ENCODE data around the gene DMWD. TPM values are rescaled to one million over a fixed set of nuclear protein-coding genes. Genes with fewer than 3 reads are reported as not detected.

DMWD gene
- polyA plus RNA-seq, 1 experiment = 13.9 TPM

DNA sequence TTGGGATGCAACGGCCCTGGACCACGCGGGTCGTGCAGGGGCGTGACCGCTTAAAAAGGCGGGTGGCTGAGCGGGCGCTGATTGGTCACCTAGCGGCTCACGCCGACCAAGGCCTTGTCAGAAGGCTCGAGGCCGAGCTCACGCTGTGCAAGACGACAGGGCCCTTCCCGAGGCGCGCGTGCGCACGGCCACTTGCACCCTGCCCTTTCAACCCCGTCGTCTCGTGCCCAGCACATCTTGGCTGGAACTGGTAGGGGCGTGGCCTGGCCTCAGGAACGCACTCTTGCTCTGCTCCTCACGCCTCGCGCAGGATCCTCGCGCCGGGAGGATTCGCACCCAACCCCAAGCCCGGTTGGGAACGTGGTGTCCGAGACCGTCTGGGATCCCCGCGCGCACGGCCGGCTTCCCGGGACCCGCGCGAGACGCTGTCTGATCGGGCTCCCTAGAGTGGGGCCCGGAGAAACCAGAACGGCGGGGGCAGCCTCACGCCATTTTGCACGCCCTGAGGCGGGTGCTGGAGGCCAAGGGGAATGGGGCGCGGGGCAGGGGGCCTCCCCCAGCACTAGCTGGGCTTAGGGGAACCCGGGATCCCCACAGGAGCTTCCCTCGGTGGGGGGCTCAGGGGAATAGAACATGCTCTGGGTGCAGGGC is 59.4 kb downstream of the DMWD start, which contains the start of gene MEIOSIN:
MEIOSIN (plus strand) TSS at position 280 of the 651 bp plus-strand sequence. CDS start 1,938 bp downstream, outside the sequence.
- DNase-seq (ENCODE audit: low read depth, low spot score) = no peak
- ChIA-PET CTCF (interaction anchor here (0.6 to 1.0 kb wide), 2 partner anchors 22 to 84 kb away, joined by 3 read pairs; no protein-coding TSS in a partner anchor), POLR2A (interaction anchor here (0.6 kb wide), 1 partner anchor 11 kb away, joined by 3 read pairs; no protein-coding TSS in a partner anchor)
- no peaks in the 10 kb centered on the region for H3K27me3 ChIP-seq (ENCODE audit: control insufficient read depth, insufficient read depth, low read length)
- H3K9me3 ChIP-seq (ENCODE audit: control insufficient read depth, insufficient read depth, low read length) = peaks cover 4% of the 10 kb centered on the region; the same call in 1 of the 2 replicates
- no peak within 1 kb of the TSS for H3K4me3 ChIP-seq (ENCODE audit: low read depth, low read length)
- H3K27ac ChIP-seq (ENCODE audit: low read depth, low read length) = no peak within 1 kb of the TSS
- TF ChIP-seq, protein P1, sequence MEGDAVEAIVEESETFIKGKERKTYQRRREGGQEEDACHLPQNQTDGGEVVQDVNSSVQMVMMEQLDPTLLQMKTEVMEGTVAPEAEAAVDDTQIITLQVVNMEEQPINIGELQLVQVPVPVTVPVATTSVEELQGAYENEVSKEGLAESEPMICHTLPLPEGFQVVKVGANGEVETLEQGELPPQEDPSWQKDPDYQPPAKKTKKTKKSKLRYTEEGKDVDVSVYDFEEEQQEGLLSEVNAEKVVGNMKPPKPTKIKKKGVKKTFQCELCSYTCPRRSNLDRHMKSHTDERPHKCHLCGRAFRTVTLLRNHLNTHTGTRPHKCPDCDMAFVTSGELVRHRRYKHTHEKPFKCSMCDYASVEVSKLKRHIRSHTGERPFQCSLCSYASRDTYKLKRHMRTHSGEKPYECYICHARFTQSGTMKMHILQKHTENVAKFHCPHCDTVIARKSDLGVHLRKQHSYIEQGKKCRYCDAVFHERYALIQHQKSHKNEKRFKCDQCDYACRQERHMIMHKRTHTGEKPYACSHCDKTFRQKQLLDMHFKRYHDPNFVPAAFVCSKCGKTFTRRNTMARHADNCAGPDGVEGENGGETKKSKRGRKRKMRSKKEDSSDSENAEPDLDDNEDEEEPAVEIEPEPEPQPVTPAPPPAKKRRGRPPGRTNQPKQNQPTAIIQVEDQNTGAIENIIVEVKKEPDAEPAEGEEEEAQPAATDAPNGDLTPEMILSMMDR (IDR thresholded peaks at IDR 0.05; ENCODE audit: low read depth, low read length) = no peak

Other genes starting within 250 kb of the DMWD start
- 12.2 and 13.3 TPM in 2 replicates for gene OPA3, start 208.0 kb downstream of the DMWD start, polyA plus RNA-seq (2011; rRNA removed)
- gene GPR4, start 190.6 kb downstream of the DMWD start, polyA plus RNA-seq (2011; rRNA removed) = not detected in 2 replicates
- gene EML2, start 153.4 kb downstream of the DMWD start, polyA plus RNA-seq (2011; rRNA removed) = 10.8 and 14.9 TPM in 2 replicates
- 0.61 and 0.68 TPM in 2 replicates for gene GIPR, start 124.6 kb downstream of the DMWD start, polyA plus RNA-seq (2011; rRNA removed)
- 531 and 608 TPM in 2 replicates for gene SNRPD2, start 100.9 kb downstream of the DMWD start, polyA plus RNA-seq (2011; rRNA removed)
- gene QPCTL, start 100.2 kb downstream of the DMWD start, polyA plus RNA-seq (2011; rRNA removed) = 6.7 and 9.5 TPM in 2 replicates
- gene FBXO46, start 61.9 kb downstream of the DMWD start, polyA plus RNA-seq (2011; rRNA removed) = 1.4 and 2.2 TPM in 2 replicates
- gene MEIOSIN, start 59.4 kb downstream of the DMWD start, polyA plus RNA-seq (2011; rRNA removed) = not detected in 2 replicates
- 4.4 and 6.7 TPM in 2 replicates for gene SIX5, start 23.6 kb downstream of the DMWD start, polyA plus RNA-seq (2011; rRNA removed)
- gene DMPK, start 10.4 kb downstream of the DMWD start, polyA plus RNA-seq (2011; rRNA removed) = 24.3 and 24.5 TPM in 2 replicates
- gene RSPH6A, start 22.5 kb upstream of the DMWD start, polyA plus RNA-seq (2011; rRNA removed) = not detected in 2 replicates
- 54.3 and 63.1 TPM in 2 replicates for gene SYMPK, start 70.3 kb upstream of the DMWD start, polyA plus RNA-seq (2011; rRNA removed)
- not detected in 2 replicates for gene FOXA3, start 71.5 kb upstream of the DMWD start, polyA plus RNA-seq (2011; rRNA removed)
- gene IRF2BP1, start 93.3 kb upstream of the DMWD start, polyA plus RNA-seq (2011; rRNA removed) = 5.0 and 6.5 TPM in 2 replicates
- 1.4 and 1.6 TPM in 2 replicates for gene MYPOP, start 109.8 kb upstream of the DMWD start, polyA plus RNA-seq (2011; rRNA removed)
- not detected in 2 replicates for gene NANOS2, start 121.9 kb upstream of the DMWD start, polyA plus RNA-seq (2011; rRNA removed)
- 0.02 TPM in 1 of 2 replicates, not detected in the other for gene NOVA2, start 181.0 kb upstream of the DMWD start, polyA plus RNA-seq (2011; rRNA removed)
- gene CCDC61, start 202.6 kb upstream of the DMWD start, polyA plus RNA-seq (2011; rRNA removed) = 4.2 and 6.8 TPM in 2 replicates
- not detected in 2 replicates for gene PGLYRP1, start 230.2 kb upstream of the DMWD start, polyA plus RNA-seq (2011; rRNA removed)
- not detected in 2 replicates for gene IGFL4, start 248.2 kb upstream of the DMWD start, polyA plus RNA-seq (2011; rRNA removed)